ENCODE data around the gene ENC1.

Gene ENC1

DNA sequence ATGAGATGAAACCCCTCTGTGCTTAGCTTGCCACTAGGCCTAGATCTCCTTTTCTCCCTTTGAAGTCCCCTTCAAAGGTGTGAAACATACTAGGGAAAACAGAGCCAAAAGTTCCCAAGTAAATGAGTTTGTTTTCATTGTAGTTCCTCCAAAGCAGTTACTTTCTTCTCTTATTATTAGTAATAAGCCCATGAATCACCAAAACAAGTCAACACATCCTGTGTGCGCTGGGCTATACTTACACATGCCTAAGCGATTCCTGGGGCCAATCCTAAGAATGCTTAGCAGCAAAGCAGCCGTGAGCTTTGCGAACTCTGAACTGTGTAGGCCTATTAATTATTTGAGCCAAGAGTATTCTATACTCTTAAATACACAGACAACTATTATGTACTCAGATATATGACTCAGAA lies 7.6 kb downstream of the ENC1 start:
- H2AFZ ChIP-seq (ENCODE audit: low read depth, low read length), result no peak overlapping the region
- no peak overlapping the region for H3K4me3 ChIP-seq (ENCODE audit: low read depth in 1 of 2, low read length in 2 of 2)
- H3K36me3 ChIP-seq (ENCODE audit: insufficient read depth, low read length), result no peaks in the 10 kb centered on the region
- H3K9ac ChIP-seq (ENCODE audit: low read depth, low read length), result no peak overlapping the region
- no peaks in the 10 kb centered on the region for H3K9me3 ChIP-seq (ENCODE audit: insufficient read depth, low read length, severe bottlenecking)
- H4K20me1 ChIP-seq (ENCODE audit: insufficient read depth, low read length), result no peaks in the 10 kb centered on the region
- H3K4me2 ChIP-seq (ENCODE audit: insufficient read depth, low read length), result no peak overlapping the region
- peaks cover 7% of the 10 kb centered on the region for H3K27me3 ChIP-seq (ENCODE audit: insufficient read depth, low read length, poor library complexity)
- ATAC-seq (ENCODE audit: insufficient read depth, low read depth), result no peak
- TF ChIP-seq EZH2 (IDR thresholded peaks at IDR 0.05; ENCODE audit: borderline replicate concordance, low read depth, low read length, severe bottlenecking), result no peak
- TF ChIP-seq, protein P1, sequence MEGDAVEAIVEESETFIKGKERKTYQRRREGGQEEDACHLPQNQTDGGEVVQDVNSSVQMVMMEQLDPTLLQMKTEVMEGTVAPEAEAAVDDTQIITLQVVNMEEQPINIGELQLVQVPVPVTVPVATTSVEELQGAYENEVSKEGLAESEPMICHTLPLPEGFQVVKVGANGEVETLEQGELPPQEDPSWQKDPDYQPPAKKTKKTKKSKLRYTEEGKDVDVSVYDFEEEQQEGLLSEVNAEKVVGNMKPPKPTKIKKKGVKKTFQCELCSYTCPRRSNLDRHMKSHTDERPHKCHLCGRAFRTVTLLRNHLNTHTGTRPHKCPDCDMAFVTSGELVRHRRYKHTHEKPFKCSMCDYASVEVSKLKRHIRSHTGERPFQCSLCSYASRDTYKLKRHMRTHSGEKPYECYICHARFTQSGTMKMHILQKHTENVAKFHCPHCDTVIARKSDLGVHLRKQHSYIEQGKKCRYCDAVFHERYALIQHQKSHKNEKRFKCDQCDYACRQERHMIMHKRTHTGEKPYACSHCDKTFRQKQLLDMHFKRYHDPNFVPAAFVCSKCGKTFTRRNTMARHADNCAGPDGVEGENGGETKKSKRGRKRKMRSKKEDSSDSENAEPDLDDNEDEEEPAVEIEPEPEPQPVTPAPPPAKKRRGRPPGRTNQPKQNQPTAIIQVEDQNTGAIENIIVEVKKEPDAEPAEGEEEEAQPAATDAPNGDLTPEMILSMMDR (IDR thresholded peaks at IDR 0.05; ENCODE audit: borderline replicate concordance, extremely low read depth, low read length, poor library complexity, severe bottlenecking), result no peak
- H3K27ac ChIP-seq (ENCODE audit: low read length), result no peak overlapping the region
- H3K4me1 ChIP-seq (ENCODE audit: insufficient read depth, low read length), result no peaks in the 10 kb centered on the region
- DNase-seq, result no peak
- no peaks in the 10 kb centered on the region for H3K79me2 ChIP-seq (ENCODE audit: insufficient read depth, low read length)

DNA sequence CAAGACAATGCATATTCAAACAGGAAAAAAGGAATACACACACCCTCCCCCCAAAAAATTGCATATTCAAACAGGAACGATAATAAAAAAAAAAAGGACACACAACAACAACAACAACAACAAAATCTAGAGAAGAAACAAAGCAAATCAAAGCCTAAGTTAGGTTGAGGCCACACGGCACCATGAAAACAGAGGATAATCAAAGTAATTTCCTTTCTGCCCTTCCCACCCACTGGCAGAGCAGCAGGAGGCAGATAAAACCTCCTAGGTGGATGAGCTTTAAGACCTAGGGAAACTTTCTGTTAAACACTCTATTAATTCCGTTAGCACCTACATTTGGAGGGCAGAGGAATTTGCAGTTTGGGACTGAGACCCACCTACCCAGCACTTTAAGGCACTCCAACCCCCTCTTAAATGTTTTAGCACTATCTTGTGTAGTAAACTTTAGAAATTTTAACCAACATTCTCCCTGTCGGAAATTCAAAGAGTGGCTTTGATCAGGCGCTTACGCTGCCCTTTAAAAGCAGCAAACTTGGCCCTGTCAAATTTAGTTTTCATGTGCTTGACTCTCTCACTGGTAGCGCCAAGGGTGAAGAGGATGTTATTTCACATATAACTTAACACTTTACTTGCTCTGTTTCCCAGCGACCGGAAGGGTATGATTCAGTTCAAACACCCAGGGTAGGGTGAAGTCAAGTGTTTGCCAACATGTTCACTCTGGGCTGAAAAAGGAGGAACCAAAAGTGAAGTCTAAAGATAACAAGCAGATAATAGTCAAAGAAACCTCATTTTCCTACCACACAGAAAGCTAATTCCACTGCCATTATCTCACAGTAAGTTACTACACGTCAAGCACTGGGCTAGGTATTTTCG lies 9.2 kb downstream of the ENC1 start:
- Histone ChIP-seq H3K36me3 (ENCODE audit: insufficient read depth, low read length) (no peaks in the 10 kb centered on the region), H3K4me2 (ENCODE audit: insufficient read depth, low read length) (no peak overlapping the region), H3K27me3 (ENCODE audit: insufficient read depth, low read length, poor library complexity) (peaks cover 5% of the 10 kb centered on the region), H2AFZ (ENCODE audit: low read depth, low read length) (no peak overlapping the region), H3K4me3 (ENCODE audit: low read depth in 1 of 2, low read length in 2 of 2) (no peak overlapping the region), H3K9me3 (ENCODE audit: insufficient read depth, low read length, severe bottlenecking) (no peaks in the 10 kb centered on the region), H3K4me1 (ENCODE audit: insufficient read depth, low read length) (no peaks in the 10 kb centered on the region), H4K20me1 (ENCODE audit: insufficient read depth, low read length) (no peaks in the 10 kb centered on the region), H3K27ac (ENCODE audit: low read length) (no peak overlapping the region), H3K9ac (ENCODE audit: low read depth, low read length) (no peak overlapping the region), H3K79me2 (ENCODE audit: insufficient read depth, low read length) (no peaks in the 10 kb centered on the region)
- no peak for ATAC-seq (ENCODE audit: insufficient read depth, low read depth)
- DNase-seq, result no peak
- TF ChIP-seq, protein P1 (IDR thresholded peaks at IDR 0.05; ENCODE audit: borderline replicate concordance, extremely low read depth, low read length, poor library complexity, severe bottlenecking), result no peak
- no peak for TF ChIP-seq EZH2 (IDR thresholded peaks at IDR 0.05; ENCODE audit: borderline replicate concordance, low read depth, low read length, severe bottlenecking)

DNA sequence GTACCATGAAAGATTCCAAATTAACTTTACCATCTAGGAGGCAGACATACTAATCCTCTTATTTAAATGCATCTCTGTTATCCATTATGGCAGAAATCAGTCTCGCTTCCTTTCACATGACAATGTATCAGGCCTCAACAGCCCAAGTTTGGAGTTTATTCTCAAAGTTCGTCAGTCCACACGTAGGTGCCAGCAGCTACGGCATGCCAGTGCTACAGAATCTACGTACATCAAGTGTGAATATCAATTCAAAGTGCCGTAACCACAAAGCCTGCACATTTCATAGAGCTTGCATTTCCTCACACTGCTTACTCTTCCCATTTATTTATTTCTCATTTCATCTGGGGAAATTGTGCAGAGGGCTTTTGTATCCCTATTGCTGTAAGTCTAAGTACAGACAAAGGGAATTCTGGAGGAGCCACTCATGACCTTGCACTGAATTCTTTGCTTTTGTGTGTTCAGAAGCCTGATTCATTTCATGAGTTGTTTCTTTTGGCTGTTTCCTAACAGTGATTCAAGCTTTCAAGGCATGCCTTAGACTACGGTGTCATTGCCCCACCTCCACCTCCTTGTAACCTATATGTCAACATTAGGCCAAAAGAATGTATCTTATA lies 10.0 kb downstream of the ENC1 start:
- no peaks in the 10 kb centered on the region for H3K9me3 ChIP-seq (ENCODE audit: insufficient read depth, low read length, severe bottlenecking)
- H3K27ac ChIP-seq (ENCODE audit: low read length), result no peak overlapping the region
- no peak overlapping the region for H3K9ac ChIP-seq (ENCODE audit: low read depth, low read length)
- DNase-seq (no peak), ATAC-seq (ENCODE audit: insufficient read depth, low read depth) (no peak)
- no peak overlapping the region for H2AFZ ChIP-seq (ENCODE audit: low read depth, low read length)
- no peaks in the 10 kb centered on the region for H3K79me2 ChIP-seq (ENCODE audit: insufficient read depth, low read length)
- no peaks in the 10 kb centered on the region for H3K4me1 ChIP-seq (ENCODE audit: insufficient read depth, low read length)
- H3K36me3 ChIP-seq (ENCODE audit: insufficient read depth, low read length), result no peaks in the 10 kb centered on the region
- H3K4me2 ChIP-seq (ENCODE audit: insufficient read depth, low read length), result no peak overlapping the region
- H3K4me3 ChIP-seq (ENCODE audit: low read depth in 1 of 2, low read length in 2 of 2), result no peak overlapping the region
- H4K20me1 ChIP-seq (ENCODE audit: insufficient read depth, low read length), result no peaks in the 10 kb centered on the region
- no peak for TF ChIP-seq EZH2 (IDR thresholded peaks at IDR 0.05; ENCODE audit: borderline replicate concordance, low read depth, low read length, severe bottlenecking)
- TF ChIP-seq, protein P1 (IDR thresholded peaks at IDR 0.05; ENCODE audit: borderline replicate concordance, extremely low read depth, low read length, poor library complexity, severe bottlenecking), result no peak
- H3K27me3 ChIP-seq (ENCODE audit: insufficient read depth, low read length, poor library complexity), result peaks cover 5% of the 10 kb centered on the region

Measured in DND-41 (cell line).